A172 (cell line): ENCODE results near the gene EMSY. TPM values are rescaled to one million over a fixed set of nuclear protein-coding genes. Genes with fewer than 3 reads are reported as not detected.

Source experiments
- DNase-seq: peaks from one replicate; pipeline ENCODE4 v3.0.0-alpha.2; 2015; ENCODE audit warnings: low spot score
- total RNA-seq: library from RNA; depleted of rRNA; stranded (reverse); fragments of >200 nt; shearing (Covaris generic); gene quantifications from 2 replicates; pipeline ENCODE4 v1.2.3, GENCODE V29; 2014

EMSY gene
- total RNA-seq, 1 experiment from 2014 or later = 29.2 TPM

GRCh38 chr11:76455331-76455730, 10.5 kb downstream of the EMSY start:
- no peak for DNase-seq

DNA sequence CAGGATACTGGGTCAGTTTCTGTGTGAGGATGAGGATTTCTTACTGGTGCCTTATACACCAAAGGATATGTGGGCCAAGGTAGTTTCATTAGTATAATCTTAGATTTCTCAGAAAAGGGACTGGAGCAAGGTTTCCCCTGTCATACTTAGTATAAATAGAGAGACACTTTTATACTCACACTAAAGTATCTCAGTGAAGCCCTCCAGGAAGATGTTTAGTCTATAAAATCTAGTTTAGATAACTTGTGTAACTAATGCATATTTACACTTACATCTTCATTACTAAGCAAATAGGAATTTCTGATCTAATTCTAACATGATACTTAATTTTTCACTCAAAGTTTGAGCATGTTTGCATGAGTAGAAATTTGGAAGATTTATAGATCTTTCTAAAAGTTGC, 11.1 kb downstream of the EMSY start:
- DNase-seq = no peak

GRCh38 chr11:76456571-76456970, 11.8 kb downstream of the EMSY start:
- DNase-seq = no peak

DNA sequence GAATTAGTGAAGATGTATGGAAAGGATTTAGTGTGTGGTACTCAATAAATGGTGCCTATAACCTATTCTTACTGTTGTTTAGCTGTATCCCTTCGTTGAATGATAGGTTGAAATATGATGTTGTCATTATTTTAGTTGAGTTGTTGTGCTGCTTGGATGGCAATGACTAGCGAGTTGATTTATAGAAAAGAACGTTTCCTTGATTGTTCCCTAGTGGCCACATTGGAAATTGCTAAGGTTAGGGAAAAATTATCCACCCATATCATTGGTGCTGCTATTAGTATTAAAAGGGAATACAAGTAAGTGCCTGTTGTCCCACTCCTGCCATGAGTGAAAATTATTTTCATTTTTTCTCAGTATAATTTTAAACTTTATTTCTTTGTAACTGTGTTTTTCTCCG, 14.5 kb downstream of the EMSY start:
- DNase-seq = no peak

DNA sequence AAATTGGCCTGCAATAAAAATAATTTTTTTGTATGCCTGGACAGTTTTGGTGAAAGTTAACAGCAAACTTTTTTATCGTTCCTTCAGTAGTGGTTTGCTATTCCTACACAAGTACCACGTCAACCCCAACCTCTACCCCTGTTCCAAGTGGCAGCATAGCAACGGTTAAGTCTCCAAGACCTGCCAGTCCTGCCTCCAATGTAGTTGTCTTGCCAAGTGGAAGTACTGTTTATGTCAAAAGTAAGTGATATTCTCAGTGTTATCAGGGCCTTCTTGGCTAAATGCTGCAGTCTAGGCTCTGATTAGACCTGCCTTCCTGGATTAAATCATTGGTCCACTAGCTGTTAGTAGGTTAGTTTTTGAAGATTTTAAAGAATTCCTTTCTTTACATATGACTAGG, 15.0 kb downstream of the EMSY start:
- DNase-seq = no peak

DNA sequence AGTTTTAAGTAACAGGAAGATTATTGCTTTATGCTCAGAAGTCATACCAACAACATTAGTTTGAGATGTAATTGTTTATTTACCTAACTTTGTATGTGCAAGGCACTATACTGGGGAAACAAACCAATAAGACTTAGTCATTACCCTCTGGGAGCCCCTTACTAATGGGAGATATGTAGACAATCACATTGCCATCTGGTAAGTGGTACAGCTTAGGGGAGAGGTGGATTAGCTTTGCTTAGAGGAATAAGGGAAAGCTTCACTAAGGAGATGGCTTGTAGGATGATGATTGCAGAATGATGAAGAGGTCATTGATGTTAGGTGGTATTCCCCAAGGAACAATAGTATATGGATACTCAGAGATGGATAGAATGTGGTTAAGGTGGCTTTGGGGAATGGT, 17.5 kb downstream of the EMSY start:
- DNase-seq = no peak

DNA sequence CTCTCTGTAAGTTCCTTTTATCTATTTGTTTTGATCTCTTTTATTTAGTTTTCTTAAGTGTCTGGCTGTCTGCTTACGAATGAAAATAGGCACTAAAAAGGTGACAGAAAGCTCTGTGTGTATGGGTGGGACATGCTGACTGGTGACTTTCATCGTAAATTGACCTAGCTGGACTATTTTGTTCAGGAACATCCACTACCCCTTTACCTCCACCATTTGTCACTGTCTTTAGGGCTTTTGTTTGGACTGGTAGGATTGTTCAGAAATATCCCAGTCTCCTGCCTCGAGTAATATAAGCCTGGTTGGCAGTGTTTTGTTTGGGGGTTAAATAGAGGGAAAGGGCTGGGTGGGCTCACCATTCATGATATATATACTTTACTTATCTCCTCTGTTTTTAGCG, 20.9 kb downstream of the EMSY start:
- DNase-seq = no peak

DNA sequence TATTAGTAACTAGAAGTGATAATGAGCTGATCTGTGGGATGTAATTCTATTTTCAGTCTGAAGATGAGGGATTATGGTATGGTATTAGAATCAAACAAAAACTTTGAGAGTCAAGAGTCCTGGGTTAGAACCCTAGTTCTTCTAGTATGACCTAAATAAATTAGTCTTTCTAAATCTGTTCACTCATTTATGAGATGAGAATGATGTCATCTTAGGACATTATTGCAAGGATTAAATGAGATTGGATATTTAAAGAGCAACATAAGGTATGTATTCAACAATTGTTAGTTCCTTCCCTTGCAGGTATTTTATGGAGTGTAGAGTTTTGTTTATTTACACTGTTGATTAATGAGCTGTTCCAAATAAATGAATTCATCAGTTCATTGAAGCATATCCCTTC, 21.8 kb downstream of the EMSY start:
- DNase-seq = no peak

- DNase-seq = no peak
Observed at GRCh38 chr11:76469141-76469540, 24.3 kb downstream of the EMSY start.

- DNase-seq = no peak
Observed at GRCh38 chr11:76471382-76471781, 26.6 kb downstream of the EMSY start.

GRCh38 chr11:76480241-76480640, 35.4 kb downstream of the EMSY start:
- DNase-seq = no peak

- no peak for DNase-seq
Observed at GRCh38 chr11:76491644-76492043, 46.8 kb downstream of the EMSY start.

DNA sequence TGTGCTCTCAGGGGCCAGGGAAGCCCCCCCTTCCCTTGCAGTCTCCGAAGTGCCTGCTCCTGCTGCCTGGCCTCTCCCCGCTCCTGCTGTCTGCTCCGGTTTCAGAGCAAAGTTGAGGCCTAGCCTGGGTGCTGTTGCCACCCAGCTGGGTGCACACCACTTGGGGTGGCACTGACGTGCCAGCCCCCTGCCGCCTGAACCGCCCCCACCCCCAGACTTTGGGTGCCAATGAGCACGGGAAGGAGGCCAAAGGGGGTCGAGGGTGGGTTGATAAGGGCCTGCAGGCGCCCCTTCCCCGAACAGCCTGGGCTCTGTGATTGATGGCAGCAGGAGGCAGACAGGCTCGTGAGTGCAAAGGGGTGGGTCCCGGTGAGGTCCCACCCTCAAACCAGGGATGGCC, 48.2 kb downstream of the EMSY start:
- DNase-seq = no peak

GRCh38 chr11:76493626-76494539, 49.1 kb downstream of the EMSY start:
- DNase-seq = no peak

- DNase-seq = no peak
Observed at GRCh38 chr11:76495019-76495418, 50.2 kb downstream of the EMSY start.

DNA sequence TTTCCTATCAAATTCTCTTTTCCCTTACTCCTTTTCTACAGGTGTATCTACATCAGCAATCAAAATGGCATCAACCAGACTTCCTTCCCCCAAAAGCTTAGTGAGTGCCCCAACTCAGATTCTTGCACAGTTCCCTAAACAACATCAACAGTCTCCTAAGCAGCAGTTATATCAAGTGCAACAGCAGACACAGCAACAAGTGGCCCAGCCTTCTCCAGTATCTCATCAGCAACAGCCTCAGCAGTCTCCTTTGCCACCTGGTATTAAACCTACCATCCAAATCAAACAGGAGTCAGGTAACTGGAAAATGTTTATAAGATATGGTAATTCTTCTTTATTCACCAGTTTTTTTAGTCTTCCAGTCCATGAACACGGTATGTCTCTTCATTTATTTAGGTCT, 51.4 kb downstream of the EMSY start:
- no peak for DNase-seq

- no peak for DNase-seq
Observed at GRCh38 chr11:76501526-76502202, 56.8 kb downstream of the EMSY start.

DNA sequence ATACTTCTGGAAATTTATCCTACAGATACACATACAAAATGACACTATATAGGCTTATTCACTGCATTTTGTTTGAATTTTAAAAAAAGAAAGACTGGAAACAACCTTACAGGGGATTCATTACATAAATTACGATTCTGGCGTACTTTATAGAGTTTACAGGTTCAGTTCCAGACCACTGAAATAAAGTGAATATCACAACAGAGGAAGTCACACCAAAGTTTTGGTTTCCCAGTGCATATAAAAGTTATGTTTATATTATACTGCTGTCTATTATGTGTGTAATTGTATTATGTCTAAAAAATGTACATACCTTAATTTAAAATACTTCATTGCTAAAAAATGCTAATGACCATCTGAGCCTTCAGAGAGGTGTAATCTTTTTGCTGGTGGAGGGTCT, 62.0 kb downstream of the EMSY start:
- DNase-seq = no peak

GRCh38 chr11:76510060-76511047, 65.5 kb downstream of the EMSY start:
- no peak for DNase-seq

- DNase-seq = no peak
Observed at GRCh38 chr11:76512851-76513653, 68.2 kb downstream of the EMSY start.

DNA sequence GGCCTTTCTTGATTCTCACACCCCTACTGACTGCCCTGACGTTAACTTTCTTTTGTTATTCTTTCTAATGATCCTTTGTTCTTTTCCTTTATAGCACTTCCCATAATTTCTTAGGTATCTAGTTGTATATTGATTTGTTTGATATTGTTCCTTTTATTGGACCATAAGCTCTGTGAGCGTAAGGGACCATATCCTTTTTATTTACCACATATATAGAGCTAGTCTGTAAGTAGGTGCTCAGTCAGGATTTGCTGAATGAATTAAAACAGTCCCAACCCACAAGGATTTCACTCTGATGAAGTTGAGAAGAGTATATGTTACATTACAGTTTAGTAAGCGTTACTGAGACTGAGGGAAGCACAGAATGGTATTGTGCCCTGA, 68.8 kb downstream of the EMSY start:
- DNase-seq = no peak
